ENCODE data around the gene PIP5K1C.
"Not testable (repeated sequence)": the region's sequence is repeated elsewhere in the genome, so short reads cannot be mapped to it uniquely, and the experiment has no call there.

PIP5K1C gene

GRCh38 chr19:3669947-3670795 lies 30.1 kb downstream of the PIP5K1C start:
- peak; percentile 92 for DNase-seq (ENCODE audit: low read depth)
- H3K4me3 ChIP-seq (ENCODE audit: low read depth, low read length): no peak overlapping the region
- TF ChIP-seq CTCF (conservative IDR thresholded peaks at IDR 0.05; ENCODE audit: low read depth, low read length): no peak

- TF ChIP-seq CTCF (conservative IDR thresholded peaks at IDR 0.05; ENCODE audit: low read depth, low read length): no peak
- no peak overlapping the region for H3K4me3 ChIP-seq (ENCODE audit: low read depth, low read length)
- DNase-seq (ENCODE audit: low read depth): no peak
Observed at GRCh38 chr19:3669082-3669946, 31.0 kb downstream of the PIP5K1C start.

- no peak overlapping the region for H3K4me3 ChIP-seq (ENCODE audit: low read depth, low read length)
- peak; percentile 50 for DNase-seq (ENCODE audit: low read depth)
- no peak for TF ChIP-seq CTCF (conservative IDR thresholded peaks at IDR 0.05; ENCODE audit: low read depth, low read length)
Observed at GRCh38 chr19:3668331-3669081, 31.8 kb downstream of the PIP5K1C start.

GRCh38 chr19:3667766-3668165 lies 32.5 kb downstream of the PIP5K1C start:
- no peak for DNase-seq (ENCODE audit: low read depth)
- no peak overlapping the region for H3K4me3 ChIP-seq (ENCODE audit: low read depth, low read length)
- no peak for TF ChIP-seq CTCF (conservative IDR thresholded peaks at IDR 0.05; ENCODE audit: low read depth, low read length)

- H3K4me3 ChIP-seq (ENCODE audit: low read depth, low read length): no peak overlapping the region
- DNase-seq (ENCODE audit: low read depth): no peak
- no peak for TF ChIP-seq CTCF (conservative IDR thresholded peaks at IDR 0.05; ENCODE audit: low read depth, low read length)
Observed at GRCh38 chr19:3667037-3667638, 33.1 kb downstream of the PIP5K1C start.

- DNase-seq (ENCODE audit: low read depth): not testable (repeated sequence)
Observed at GRCh38 chr19:3666545-3666856, 33.8 kb downstream of the PIP5K1C start.

More at GRCh38 chr19:3666545-3666856, 33.8 kb downstream of the PIP5K1C start:
- not testable (repeated sequence) for H3K4me3 ChIP-seq (ENCODE audit: low read depth, low read length)
